IMR-90 (cell line): ENCODE data around the gene PFKL. TPM values are rescaled to one million over a fixed set of nuclear protein-coding genes. Genes with fewer than 3 reads are reported as not detected.

Experiments
- ATAC-seq: fragments of 200-7000 bp; cut with Tn5 transposase; 2 replicates; pipeline ENCODE4 v1.9.1; 2020; ENCODE audit warnings: low read depth, mild to moderate bottlenecking, moderate library complexity
- BruUV-seq: library from RNA; stranded (reverse); fragments of 400-500 nt; replicated peaks from 2 replicates; lab custom pipeline; 2021; lab: Mats Ljungman, UMichigan
- CTCF ChIA-PET: fragments of 300-600 bp; formaldehyde crosslinking; extraction: SDS; loops from one replicate; lab custom pipeline; 2021; ENCODE audit warnings: antibody characterized with exemption; lab: Yijun Ruan, JAX
- POLR2A ChIA-PET: fragments of 300-600 bp; sonication (Branson Sonifier 250); formaldehyde crosslinking; loops from one replicate; lab custom pipeline; 2022; ENCODE audit warnings: antibody characterized with exemption; ENCODE audit not compliant: unreplicated experiment; lab: Charles Lee
- DNase-seq: peaks from one replicate; pipeline ENCODE4 v3.0.0; 2013
- H2AFZ ChIP-seq: replicated peaks from 2 replicates; pipeline ENCODE3; 2013; ENCODE audit warnings: low read length, mild to moderate bottlenecking; ENCODE audit not compliant: poor library complexity
- H2AK5ac ChIP-seq: 2 replicates; pipeline ENCODE4 v1.6.1; 2013; ENCODE audit warnings: low read depth, low read length, inconsistent platforms
- H2AK9ac ChIP-seq: replicated peaks from 2 replicates; pipeline ENCODE3; 2013; ENCODE audit warnings: mild to moderate bottlenecking, low read depth, low read length, moderate library complexity; ENCODE audit not compliant: poor library complexity
- H2BK120ac ChIP-seq: 2 replicates; pipeline ENCODE4 v1.6.1; 2013; ENCODE audit warnings: low read depth, low read length, inconsistent platforms
- H2BK15ac ChIP-seq: 3 replicates; pipeline ENCODE4 v1.6.1; 2013; ENCODE audit warnings: low read depth, low read length, inconsistent platforms
- H2BK20ac ChIP-seq: 2 replicates; pipeline ENCODE4 v1.6.1; 2013; ENCODE audit warnings: low read depth, mild to moderate bottlenecking, inconsistent platforms, low read length, moderate library complexity
- H2BK5ac ChIP-seq: 2 replicates; pipeline ENCODE4 v1.6.1; 2013; ENCODE audit warnings: mild to moderate bottlenecking, low read depth, low read length, inconsistent platforms; ENCODE audit not compliant: poor library complexity, severe bottlenecking
- H3K14ac ChIP-seq: replicated peaks from 2 replicates; pipeline ENCODE4 v1.6.1; 2013; ENCODE audit warnings: low read depth, low read length, inconsistent platforms
- H3K18ac ChIP-seq: 2 replicates; pipeline ENCODE4 v1.6.1; 2013; ENCODE audit warnings: low read depth, low read length, control low read depth
- H3K23ac ChIP-seq: 2 replicates; pipeline ENCODE4 v1.6.1; 2013; ENCODE audit warnings: low read depth, low read length, inconsistent platforms
- H3K27ac ChIP-seq: 2 replicates; pipeline ENCODE4 v1.5.1; 2013; ENCODE audit warnings: mild to moderate bottlenecking, control low read depth, low read length; ENCODE audit not compliant: insufficient read depth
- H3K27me3 ChIP-seq: 2 replicates; pipeline ENCODE4 v1.6.1; 2013; ENCODE audit warnings: low read length; ENCODE audit not compliant: control insufficient read depth, insufficient read depth
- H3K36me3 ChIP-seq: 2 replicates; pipeline ENCODE4 v1.6.1; 2013; ENCODE audit warnings: low read length, mixed read lengths; ENCODE audit not compliant: control insufficient read depth, insufficient read depth
- H3K4ac ChIP-seq: 2 replicates; pipeline ENCODE4 v1.6.1; 2013; ENCODE audit warnings: low read depth, low read length, inconsistent platforms
- H3K4me1 ChIP-seq: 2 replicates; pipeline ENCODE4 v1.6.1; 2013; ENCODE audit warnings: low read length, mixed read lengths; ENCODE audit not compliant: control insufficient read depth, insufficient read depth
- H3K4me2 ChIP-seq: 2 replicates; pipeline ENCODE4 v1.6.1; 2013; ENCODE audit warnings: low read depth, mild to moderate bottlenecking, control low read depth, low read length, moderate library complexity
- H3K4me3 ChIP-seq: 2 replicates; pipeline ENCODE4 v1.5.1; 2013; ENCODE audit warnings: low read depth, mild to moderate bottlenecking, control low read depth, low read length, moderate library complexity; ENCODE audit not compliant: insufficient read depth
- H3K56ac ChIP-seq: 2 replicates; pipeline ENCODE4 v1.6.1; 2013; ENCODE audit warnings: low read length, inconsistent platforms; ENCODE audit not compliant: insufficient read depth; ENCODE audit errors: extremely low read depth
- H3K79me1 ChIP-seq, 2 experiments: 2 replicates each; pipeline ENCODE4 v1.6.1; 2013; ENCODE audit warnings: low read length in 2 of 2, inconsistent platforms in 1 of 2, low read depth in 1 of 2
- H3K9ac ChIP-seq: 2 replicates; pipeline ENCODE4 v1.6.1; 2013; ENCODE audit warnings: low read depth, low read length, control low read depth
- H3K9me1 ChIP-seq: 2 replicates; pipeline ENCODE4 v1.6.1; 2013; ENCODE audit warnings: low read length, inconsistent platforms; ENCODE audit not compliant: insufficient read depth
- H3K9me3 ChIP-seq: 2 replicates; pipeline ENCODE4 v1.6.1; 2013; ENCODE audit warnings: low read length; ENCODE audit not compliant: control insufficient read depth, insufficient read depth
- H4K20me1 ChIP-seq: 2 replicates; pipeline ENCODE4 v1.6.1; 2013; ENCODE audit warnings: low read length, inconsistent platforms; ENCODE audit not compliant: insufficient read depth
- H4K5ac ChIP-seq: 2 replicates; pipeline ENCODE4 v1.6.1; 2013; ENCODE audit warnings: mild to moderate bottlenecking, low read depth, low read length, control low read depth
- H4K8ac ChIP-seq, 2 experiments: 2 replicates each; pipeline ENCODE4 v1.6.1; 2013; ENCODE audit warnings: low read depth in 2 of 2, low read length in 2 of 2, control low read depth in 1 of 2, inconsistent platforms in 1 of 2
- H4K91ac ChIP-seq: 2 replicates; pipeline ENCODE4 v1.6.1; 2013; ENCODE audit warnings: low read depth, low read length, inconsistent platforms; ENCODE audit not compliant: insufficient read depth
- CTCF ChIP-seq: conservative IDR thresholded peaks from 2 replicates; pipeline ENCODE4 v1.5.1; 2012; ENCODE audit warnings: mild to moderate bottlenecking, low read depth, low read length, improper control_type of control experiment
- MXI1 ChIP-seq: IDR thresholded peaks from 2 replicates; pipeline ENCODE4 v1.6.1; 2012; ENCODE audit warnings: low read depth, mild to moderate bottlenecking, low read length, moderate library complexity, borderline replicate concordance
- POLR2A ChIP-seq: IDR thresholded peaks from 2 replicates; pipeline ENCODE4 v1.6.1; 2012; ENCODE audit warnings: mild to moderate bottlenecking, low read depth, low read length
- RAD21 ChIP-seq: IDR thresholded peaks from 2 replicates; pipeline ENCODE4 v1.6.1; 2012; ENCODE audit warnings: low read length, improper control_type of control experiment
- SMC3 ChIP-seq: fragments of 150-350 bp; IDR thresholded peaks from 2 replicates; pipeline ENCODE4 v1.6.1; 2016; ENCODE audit warnings: low read depth, mild to moderate bottlenecking, antibody characterized with exemption, low read length, moderate library complexity
- WGBS, 2 experiments: methylation state at CpG; one replicate each; pipeline versions ENCODE4 v1.1.5 to v1.1.7; 2013; ENCODE audit warnings: missing lambda C conversion rate in 2 of 2; ENCODE audit not compliant: insufficient read length in 1 of 2; ENCODE audit errors: extremely low coverage in 2 of 2; 5-methylcytosine and 5-hydroxymethylcytosine counted together
- dilution Hi-C: fragments of 300-500 bp; cut with HindIII; formaldehyde crosslinking; loops from one replicate; pipeline ENCODE4 v1.14.3; 2018; ENCODE audit warnings: low sequenced_read_pairs; ENCODE audit not compliant: unreplicated experiment
- in situ Hi-C: fragments of 300-500 bp; cut with MboI; formaldehyde crosslinking; loops from 3 replicates; pipeline ENCODE4 v1.14.3; 2019; ENCODE audit warnings: low sequenced_read_pairs, inconsistent platforms, mixed read lengths
- intact Hi-C: fragments of 100-400 bp; cut with micrococcal nuclease; formaldehyde crosslinking; loops from 2 replicates; pipeline ENCODE4 v1.10.0; 2022
- polyA plus RNA-seq, 3 experiments: library from polyadenylated mRNA; depleted of rRNA; stranded (reverse); fragments of >200 nt; gene quantifications; 2 replicates each; pipeline ENCODE4 v1.2.3, GENCODE V29; 2012; ENCODE audit warnings: low replicate concordance in 1 of 3
- total RNA-seq: library from RNA; depleted of rRNA; stranded (reverse); fragments of >200 nt; gene quantifications from 2 replicates; pipeline ENCODE4 v1.2.3, GENCODE V29; 2012

Gene PFKL
- total and polyA plus RNA-seq, 2 of the 4 experiments (the other 2 are of a cell fraction), result 103 to 126 TPM

- CTCF ChIA-PET, result no interaction called here
- Histone ChIP-seq H3K14ac (peak overlapping the region; percentile 60), H2BK15ac (0 out of 3 replicates have a peak overlapping the region, but pooled peaks have one; percentile 80), H3K18ac (peak overlapping the region; percentile 61; the same call in 1 of the 2 replicates), H3K27me3 (no peaks in the 10 kb centered on the region), H2AK9ac (peak overlapping the region; percentile 93), H3K23ac (peak overlapping the region; percentile 68; the same call in 1 of the 2 replicates), H3K4me2 (peak overlapping the region; percentile 100), H3K27ac (peak overlapping the region; percentile 82; the same call in 1 of the 2 replicates), H4K91ac (peak overlapping the region; percentile 32; the same call in 1 of the 2 replicates), H3K56ac (no peak overlapping the region), H4K20me1 (peaks cover 6% of the 10 kb centered on the region; the same call in 1 of the 2 replicates), H2BK20ac (no peak overlapping the region), H3K4me1 (peaks cover 6% of the 10 kb centered on the region), H2BK5ac (peak overlapping the region; percentile 29), H4K8ac (peak overlapping the region in 1 of 2 experiments; percentile 53; a peak in 2 of 4 replicates), H3K4ac (peak overlapping the region; percentile 19; the same call in 1 of the 2 replicates), H4K5ac (peak overlapping the region; percentile 84; the same call in 1 of the 2 replicates), H3K9ac (peak overlapping the region; percentile 78), H3K9me1 (peaks cover 9% of the 10 kb centered on the region), H2BK120ac (no peak overlapping the region), H3K79me1 (peaks cover 0 to 8% of the 10 kb centered on the region in 2 experiments; a peak in 1 of 4 replicates), H3K4me3 (peak overlapping the region; percentile 52), H3K9me3 (no peaks in the 10 kb centered on the region), H3K36me3 (peaks cover 8% of the 10 kb centered on the region; the same call in 1 of the 2 replicates), H2AFZ (peak overlapping the region; percentile 92), H2AK5ac (peak overlapping the region; percentile 80)
- peak; percentile 47 for DNase-seq
- intact Hi-C loops (loop anchor here (10.0 kb wide), 1 partner anchor 147 kb away; no protein-coding TSS in a partner anchor), dilution Hi-C loops (no loop called here), in situ Hi-C loops (no loop called here)
- no TSS peak for BruUV-seq
- 7% methylated on average over 10 of the region's 47 CpGs; no CpG with 5 or more reads in 1 of the 2 experiments for WGBS, 2 experiments
- POLR2A ChIA-PET, result interaction anchor here (0.7 kb wide), 1 partner anchor 271 kb away, joined by 4 read pairs; no protein-coding TSS in a partner anchor
- peak; percentile 27 for ATAC-seq
- TF ChIP-seq CTCF (peak; percentile 28; the same call in 1 of the 2 replicates), MXI1 (no peak), RAD21 (peak; percentile 31), POLR2A (no peak), SMC3 (no peak)
Measured at GRCh38 chr21:44337941-44338895, 38.4 kb downstream of the PFKL start.
